Measurements from ENCODE around the gene MOV10L1. TPM values are rescaled to one million over a fixed set of nuclear protein-coding genes. Genes with fewer than 3 reads are reported as not detected.

MOV10L1 gene
- total RNA-seq, 1 donor from 2014 or later: 0.26 TPM

- no peak for DNase-seq (ENCODE audit: low spot score)
Measured at GRCh38 chr22:50058906-50059880, 30.6 kb upstream of the MOV10L1 start.

- no peak for DNase-seq (ENCODE audit: low spot score)
Measured at GRCh38 chr22:50059881-50060262, 29.9 kb upstream of the MOV10L1 start.

- no peak for DNase-seq (ENCODE audit: low spot score)
Measured at GRCh38 chr22:50060441-50061140, 29.2 kb upstream of the MOV10L1 start.

GRCh38 chr22:50061141-50061823, 28.5 kb upstream of the MOV10L1 start:
- no peak for DNase-seq (ENCODE audit: low spot score)

GRCh38 chr22:50061824-50062355, 27.9 kb upstream of the MOV10L1 start:
- no peak for DNase-seq (ENCODE audit: low spot score)

GRCh38 chr22:50062509-50063135, 27.2 kb upstream of the MOV10L1 start:
- DNase-seq (ENCODE audit: low spot score): no peak

GRCh38 chr22:50063589-50064393, 26.0 kb upstream of the MOV10L1 start:
- DNase-seq (ENCODE audit: low spot score): no peak

GRCh38 chr22:50064453-50064852, 25.4 kb upstream of the MOV10L1 start:
- no peak for DNase-seq (ENCODE audit: low spot score)

- DNase-seq (ENCODE audit: low spot score): no peak
Measured at GRCh38 chr22:50067244-50067643, 22.6 kb upstream of the MOV10L1 start.

GRCh38 chr22:50068096-50068495, 21.7 kb upstream of the MOV10L1 start:
- DNase-seq (ENCODE audit: low spot score): no peak

- no peak for DNase-seq (ENCODE audit: low spot score)
Measured at GRCh38 chr22:50070366-50070765, 19.4 kb upstream of the MOV10L1 start.

- DNase-seq (ENCODE audit: low spot score): no peak
Measured at GRCh38 chr22:50071432-50072166, 18.2 kb upstream of the MOV10L1 start.

GRCh38 chr22:50072167-50072555, 17.6 kb upstream of the MOV10L1 start:
- DNase-seq (ENCODE audit: low spot score): no peak

GRCh38 chr22:50072714-50073538, 16.9 kb upstream of the MOV10L1 start:
- no peak for DNase-seq (ENCODE audit: low spot score)

GRCh38 chr22:50074056-50074455, 15.8 kb upstream of the MOV10L1 start:
- no peak for DNase-seq (ENCODE audit: low spot score)

- no peak for DNase-seq (ENCODE audit: low spot score)
Measured at GRCh38 chr22:50074551-50075530, 15.0 kb upstream of the MOV10L1 start.

GRCh38 chr22:50076646-50077535, 12.9 kb upstream of the MOV10L1 start:
- DNase-seq (ENCODE audit: low spot score): no peak

All from ureter (tissue), 1 donor.